Endothelial cell of umbilical vein (primary cell): ENCODE measurements around the gene PMAIP1. TPM values are rescaled to one million over a fixed set of nuclear protein-coding genes. Genes with fewer than 3 reads are reported as not detected.

Experiments
- BruUV-seq: library from RNA; stranded (reverse); fragments of 400-500 nt; replicated peaks from 2 replicates; lab custom pipeline; 2021; lab: Mats Ljungman, UMichigan
- CTCF ChIA-PET: fragments of 300-600, 350-600 bp; sonication (Branson Sonifier 250); formaldehyde crosslinking; loops from one replicate; lab custom pipeline; 2021; ENCODE audit warnings: antibody characterized with exemption, inconsistent platforms; lab: Charles Lee
- POLR2A ChIA-PET: fragments of 300-600, 350-600 bp; sonication (Branson Sonifier 250); formaldehyde crosslinking; loops from one replicate; lab custom pipeline; 2021; ENCODE audit warnings: antibody characterized with exemption, inconsistent platforms; lab: Charles Lee
- DNase-seq: peaks from one replicate; pipeline ENCODE4 v3.0.0-alpha.2; 2011; ENCODE audit warnings: low read depth, low spot score
- FAIRE-seq: peaks from 2 replicates; lab custom pipeline; 2011; peaks lifted over from hg19 to GRCh38; lab: Jason Lieb, UNC
- H2AFZ ChIP-seq: 2 replicates; pipeline ENCODE4 v1.6.0; 2012; ENCODE audit warnings: low read depth, low read length, control low read depth, inconsistent platforms
- H3K27ac ChIP-seq: 2 replicates; pipeline ENCODE4 v1.5.1; 2011; ENCODE audit warnings: low read depth, mild to moderate bottlenecking, control low read depth, low read length, moderate library complexity; ENCODE audit not compliant: insufficient read depth
- H3K27me3 ChIP-seq, 2 experiments: 2 replicates each; pipeline versions ENCODE4 v1.6.0 to v1.6.1; 2011; ENCODE audit warnings: low read length in 2 of 2, mixed read lengths in 1 of 2; ENCODE audit not compliant: control insufficient read depth in 2 of 2, insufficient read depth in 2 of 2
- H3K36me3 ChIP-seq, 2 experiments: 2 replicates in 1 of 2; 3 replicates in 1 of 2; pipeline ENCODE4 v1.5.1; 2011; ENCODE audit warnings: low read length in 2 of 2, mild to moderate bottlenecking in 1 of 2, moderate library complexity in 1 of 2; ENCODE audit not compliant: control insufficient read depth in 2 of 2, insufficient read depth in 2 of 2; ENCODE audit errors: extremely low read depth in 1 of 2
- H3K4me1 ChIP-seq: 3 replicates; pipeline ENCODE4 v1.5.1; 2011; ENCODE audit warnings: mild to moderate bottlenecking, low read length; ENCODE audit not compliant: control insufficient read depth, insufficient read depth; ENCODE audit errors: extremely low read depth
- H3K4me2 ChIP-seq: 2 replicates; pipeline ENCODE4 v1.6.1; 2011; ENCODE audit warnings: low read length, control low read depth, mixed read lengths; ENCODE audit not compliant: insufficient read depth
- H3K4me3 ChIP-seq, 3 experiments: fragments of 200-600 bp in 1 of 3; sonication (generic), shearing (Covaris generic) in 1 of 3; replicated peaks in 1 of 3; 2 replicates each; pipeline ENCODE4 v1.5.1; 2011 to 2016; ENCODE audit warnings: control low read depth in 3 of 3, low read length in 3 of 3, mild to moderate bottlenecking in 2 of 3, inconsistent platforms in 1 of 3, low read depth in 1 of 3, moderate library complexity in 1 of 3; ENCODE audit not compliant: insufficient read depth in 1 of 3
- H3K79me2 ChIP-seq: 2 replicates; pipeline ENCODE4 v1.6.0; 2012; ENCODE audit warnings: low read length, inconsistent platforms; ENCODE audit not compliant: control insufficient read depth, insufficient read depth
- H3K9ac ChIP-seq: replicated peaks from 2 replicates; pipeline ENCODE3; 2011; ENCODE audit warnings: low read length, control low read depth; ENCODE audit not compliant: insufficient read depth; ENCODE audit errors: extremely low read depth
- H3K9me1 ChIP-seq: replicated peaks from 3 replicates; pipeline ENCODE4 v1.6.0; 2011; ENCODE audit warnings: mild to moderate bottlenecking, low read length; ENCODE audit not compliant: control insufficient read depth, insufficient read depth; ENCODE audit errors: extremely low read depth
- H3K9me3 ChIP-seq: replicated peaks from 2 replicates; pipeline ENCODE4 v1.5.1; 2012; ENCODE audit warnings: low read length, inconsistent platforms; ENCODE audit not compliant: control insufficient read depth, insufficient read depth
- H4K20me1 ChIP-seq: replicated peaks from 2 replicates; pipeline ENCODE3; 2011; ENCODE audit warnings: mild to moderate bottlenecking, low read length; ENCODE audit not compliant: control insufficient read depth, insufficient read depth; ENCODE audit errors: extremely low read depth
- CTCF ChIP-seq, 2 donors: IDR thresholded peaks; 1 replicate in 1 of 2; 2 replicates in 1 of 2; pipeline ENCODE4 v1.5.1; 2011; ENCODE audit warnings: low read length in 2 of 2, mild to moderate bottlenecking in 2 of 2, moderate library complexity in 2 of 2, control low read depth in 1 of 2, inconsistent platforms in 1 of 2, low read depth in 1 of 2; ENCODE audit not compliant: insufficient read depth in 1 of 2; ENCODE audit errors: extremely low read depth in 1 of 2
- EZH2 ChIP-seq: IDR thresholded peaks from 2 replicates; pipeline ENCODE4 v1.6.1; 2012; ENCODE audit warnings: borderline replicate concordance, low read depth, mild to moderate bottlenecking, moderate library complexity, low read length, inconsistent platforms; ENCODE audit not compliant: severe bottlenecking
- FOS ChIP-seq: IDR thresholded peaks from 2 replicates; pipeline ENCODE4 v1.6.1; 2011; ENCODE audit warnings: mild to moderate bottlenecking, low read length, moderate library complexity, borderline replicate concordance; ENCODE audit not compliant: insufficient read depth
- GATA2 ChIP-seq: IDR thresholded peaks from 2 replicates; pipeline ENCODE4 v1.7.0; 2011; ENCODE audit warnings: low read depth, mild to moderate bottlenecking, moderate library complexity, mixed read lengths, low read length; ENCODE audit not compliant: insufficient read length, insufficient read depth
- JUN ChIP-seq: IDR thresholded peaks from 2 replicates; pipeline ENCODE4 v1.6.1; 2011; ENCODE audit warnings: borderline replicate concordance, low read depth; ENCODE audit not compliant: insufficient read length, insufficient read depth
- MAX ChIP-seq: IDR thresholded peaks from 2 replicates; pipeline ENCODE4 v1.6.1; 2011; ENCODE audit not compliant: insufficient read depth, insufficient read length
- MYC ChIP-seq: IDR thresholded peaks from one replicate; pipeline ENCODE4 v1.6.1; 2011; ENCODE audit warnings: mild to moderate bottlenecking, low read depth, low read length
- POLR2A ChIP-seq: IDR thresholded peaks from 2 replicates; pipeline ENCODE4 v1.6.1; 2012; ENCODE audit warnings: low read depth, mild to moderate bottlenecking, control low read depth, low read length
- POLR2AphosphoS5 ChIP-seq: IDR thresholded peaks from 2 replicates; pipeline ENCODE4 v1.6.1; 2012; ENCODE audit warnings: low read depth, mild to moderate bottlenecking, control low read depth, low read length, moderate library complexity; ENCODE audit not compliant: insufficient read depth
- dilution Hi-C: fragments of 300-500 bp; cut with MboI; formaldehyde crosslinking; loops from one replicate; pipeline ENCODE4 v1.15.0; 2019; ENCODE audit warnings: low sequenced_read_pairs; ENCODE audit not compliant: extremely low pct_ligation_motif_present
- intact Hi-C: fragments of 100-400 bp; cut with micrococcal nuclease; formaldehyde crosslinking; loops from one replicate; pipeline ENCODE4 v1.10.0; 2022
- polyA plus RNA-seq, 4 experiments: library from polyadenylated mRNA; depleted of rRNA in 3 of 4; stranded (reverse) in 3 of 4; unstranded in 1 of 4; fragments of >200 nt; gene quantifications; 2 replicates each; pipeline versions ENCODE4 v1.2.1 to v1.2.3, GENCODE V29; 2011 to 2012; ENCODE audit warnings: missing spikeins in 1 of 4
- total RNA-seq: library from RNA; stranded (reverse); gene quantifications from 2 replicates; pipeline ENCODE4 v1.2.3, GENCODE V29; 2021

The PMAIP1 gene
- total and polyA plus RNA-seq, 2 donors (not counting 3 experiments of a cell fraction or from before 2014, with no cell fraction given): 7.6 to 11.9 TPM

GRCh38 chr18:59942601-59943000 is 42.8 kb downstream of the PMAIP1 start:
- H3K27me3 ChIP-seq: no peaks in the 10 kb centered on the region
- no peaks in the 10 kb centered on the region for H3K36me3 ChIP-seq
- TF ChIP-seq EZH2: no peak
- no peak for TF ChIP-seq MYC
- TF ChIP-seq POLR2AphosphoS5: no peak
- no peak for TF ChIP-seq JUN
- TF ChIP-seq FOS: no peak
- no peak for TF ChIP-seq MAX
- no peak for TF ChIP-seq POLR2A
- TF ChIP-seq GATA2: no peak
- no peak for TF ChIP-seq CTCF (IDR thresholded peaks at IDR 0.05; ENCODE audit: extremely low read depth in 1 of 2, insufficient read depth in 1 of 2, low read depth in 1 of 2, low read length in 2 of 2)
- H3K9ac ChIP-seq: no peak overlapping the region
- FAIRE-seq: no peak
- H3K9me3 ChIP-seq: no peaks in the 10 kb centered on the region
- intact Hi-C loops (no loop called here), dilution Hi-C loops (no loop called here)
- no peaks in the 10 kb centered on the region for H4K20me1 ChIP-seq
- POLR2A ChIA-PET: no interaction called here
- H2AFZ ChIP-seq: no peak overlapping the region
- no peaks in the 10 kb centered on the region for H3K4me1 ChIP-seq
- H3K79me2 ChIP-seq: no peaks in the 10 kb centered on the region
- no peak for DNase-seq
- no peaks in the 10 kb centered on the region for H3K9me1 ChIP-seq
- H3K4me2 ChIP-seq: no peak overlapping the region
- BruUV-seq: no TSS peak
- H3K27ac ChIP-seq: no peak overlapping the region
- no peak overlapping the region for H3K4me3 ChIP-seq
- CTCF ChIA-PET: interaction anchor here (1.4 to 2.6 kb wide), 2 partner anchors 11 to 45 kb away, joined by 3 to 7 read pairs; no protein-coding TSS in a partner anchor
